CD4-positive, alpha-beta T cell treated with Interleukin-10 for 1 hour (primary cell): Measurements from ENCODE around the gene UNC13B.

Source experiments
- DNase-seq: peaks from one replicate; pipeline ENCODE4 v3.0.0-alpha.2; 2020

UNC13B gene

GRCh38 chr9:35280399-35280798 lies 118.6 kb downstream of the UNC13B start:
- DNase-seq: no peak

- DNase-seq: no peak
Observed at GRCh38 chr9:35285731-35286130, 123.9 kb downstream of the UNC13B start.

GRCh38 chr9:35286381-35286780 lies 124.6 kb downstream of the UNC13B start:
- DNase-seq: no peak

- DNase-seq: no peak
Observed at GRCh38 chr9:35287987-35288632, 126.3 kb downstream of the UNC13B start.

- no peak for DNase-seq
Observed at GRCh38 chr9:35288778-35289177, 127.0 kb downstream of the UNC13B start.

- no peak for DNase-seq
Observed at GRCh38 chr9:35293376-35293964, 131.7 kb downstream of the UNC13B start.

GRCh38 chr9:35294066-35294465 lies 132.3 kb downstream of the UNC13B start:
- DNase-seq: no peak

- DNase-seq: no peak
Observed at GRCh38 chr9:35294556-35294955, 132.7 kb downstream of the UNC13B start.

- DNase-seq: no peak
Observed at GRCh38 chr9:35295369-35296036, 133.7 kb downstream of the UNC13B start.

GRCh38 chr9:35303567-35303966 lies 141.8 kb downstream of the UNC13B start:
- no peak for DNase-seq

GRCh38 chr9:35306283-35306682 lies 144.5 kb downstream of the UNC13B start:
- no peak for DNase-seq

- DNase-seq: no peak
Observed at GRCh38 chr9:35308316-35308715, 146.5 kb downstream of the UNC13B start.

- DNase-seq: no peak
Observed at GRCh38 chr9:35311891-35312639, 150.3 kb downstream of the UNC13B start.

GRCh38 chr9:35313460-35313859 lies 151.7 kb downstream of the UNC13B start:
- no peak for DNase-seq

- DNase-seq: no peak
Observed at GRCh38 chr9:35313916-35314315, 152.1 kb downstream of the UNC13B start.

GRCh38 chr9:35318741-35319140 lies 156.9 kb downstream of the UNC13B start:
- no peak for DNase-seq

- no peak for DNase-seq
Observed at GRCh38 chr9:35322075-35322885, 160.5 kb downstream of the UNC13B start.

GRCh38 chr9:35324966-35325365 lies 163.2 kb downstream of the UNC13B start:
- DNase-seq: no peak

- DNase-seq: no peak
Observed at GRCh38 chr9:35333551-35333950, 171.7 kb downstream of the UNC13B start.

- no peak for DNase-seq
Observed at GRCh38 chr9:35335164-35335563, 173.4 kb downstream of the UNC13B start.

GRCh38 chr9:35338086-35338485 lies 176.3 kb downstream of the UNC13B start:
- DNase-seq: no peak

GRCh38 chr9:35338561-35339274 lies 176.9 kb downstream of the UNC13B start:
- no peak for DNase-seq
